H1 (cell line): ENCODE data around the gene MRPS27. TPM values are rescaled to one million over a fixed set of nuclear protein-coding genes. Genes with fewer than 3 reads are reported as not detected.

Source experiments
- TAF1 ChIP-seq: IDR thresholded peaks from 2 replicates; pipeline ENCODE4 v1.6.1; 2011; ENCODE audit warnings: mild to moderate bottlenecking, low read depth, low read length
- TBP ChIP-seq: IDR thresholded peaks from 2 replicates; pipeline ENCODE4 v1.6.1; 2011; ENCODE audit warnings: low read depth, low read length, improper control_type of control experiment
- polyA plus RNA-seq, 7 experiments: library from polyadenylated mRNA; depleted of rRNA in 3 of 7; stranded (reverse) in 5 of 7; unstranded in 2 of 7; fragments of >200 nt in 5 of 7; fragments of 200-250 nt in 2 of 7; gene quantifications; 1 replicate in 5 of 7; 2 replicates in 1 of 7; 4 replicates in 1 of 7; pipeline versions ENCODE4 v1.2.1 to v1.2.3, GENCODE V29; 2011 to 2013; ENCODE audit warnings: missing spikeins in 2 of 7, mixed read lengths in 2 of 7
- total RNA-seq: library from RNA; stranded (reverse); fragmentation: NEBNext Ultra II Directional; extraction: Animal tissue kit (Norgen Biotek cat#: 25700); gene quantifications from 2 replicates; pipeline ENCODE4 v1.2.1, GENCODE V29; 2021
- TF ChIP-seq, protein P1 (sequence below): IDR thresholded peaks from 2 replicates; pipeline ENCODE4 v1.6.1; 2012; ENCODE audit warnings: low read length, inconsistent platforms

The MRPS27 gene
- total and polyA plus RNA-seq, 2 of the 8 experiments (the other 6 are each of a cell fraction or from before 2014, with no cell fraction given) = 93.2 to 102 TPM

- TF ChIP-seq, protein P1, sequence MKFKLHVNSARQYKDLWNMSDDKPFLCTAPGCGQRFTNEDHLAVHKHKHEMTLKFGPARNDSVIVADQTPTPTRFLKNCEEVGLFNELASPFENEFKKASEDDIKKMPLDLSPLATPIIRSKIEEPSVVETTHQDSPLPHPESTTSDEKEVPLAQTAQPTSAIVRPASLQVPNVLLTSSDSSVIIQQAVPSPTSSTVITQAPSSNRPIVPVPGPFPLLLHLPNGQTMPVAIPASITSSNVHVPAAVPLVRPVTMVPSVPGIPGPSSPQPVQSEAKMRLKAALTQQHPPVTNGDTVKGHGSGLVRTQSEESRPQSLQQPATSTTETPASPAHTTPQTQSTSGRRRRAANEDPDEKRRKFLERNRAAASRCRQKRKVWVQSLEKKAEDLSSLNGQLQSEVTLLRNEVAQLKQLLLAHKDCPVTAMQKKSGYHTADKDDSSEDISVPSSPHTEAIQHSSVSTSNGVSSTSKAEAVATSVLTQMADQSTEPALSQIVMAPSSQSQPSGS = no peak
- TF ChIP-seq TBP = no peak
- TF ChIP-seq TAF1 = no peak
Observed at GRCh38 chr5:72243706-72244105, 76.3 kb downstream of the MRPS27 start (continued).
